Suprapubic skin (tissue), 4 donors: ENCODE measurements around the gene SS18L1.

Experiments used
- CTCF ChIP-seq, 2 donors: fragments of 200-600 bp in 1 of 2; fragments of 450-650 bp in 1 of 2; sonication (generic) in 1 of 2; IDR thresholded peaks; one replicate each; pipeline ENCODE4 v1.5.1; 2016 to 2019; ENCODE audit warnings: antibody characterized with exemption in 2 of 2, mild to moderate bottlenecking in 1 of 2, moderate library complexity in 1 of 2
- EP300 ChIP-seq: sonication (generic); formaldehyde crosslinking; IDR thresholded peaks from one replicate; pipeline ENCODE4 v1.6.1; 2017; ENCODE audit warnings: antibody characterized with exemption
- POLR2A ChIP-seq, 2 donors: fragments of 450-650 bp; IDR thresholded peaks; one replicate each; pipeline ENCODE4 v1.6.1; 2017; ENCODE audit warnings: antibody characterized with exemption in 2 of 2, mild to moderate bottlenecking in 2 of 2, moderate library complexity in 2 of 2
- POLR2AphosphoS5 ChIP-seq, 3 donors: sonication (generic); formaldehyde crosslinking; IDR thresholded peaks; one replicate each; pipeline ENCODE4 v1.6.1; 2017; ENCODE audit warnings: antibody characterized with exemption in 3 of 3

- TF ChIP-seq CTCF (IDR thresholded peaks at IDR 0.05) (no peak), POLR2AphosphoS5 (IDR thresholded peaks at IDR 0.05) (no peak), POLR2A (IDR thresholded peaks at IDR 0.05) (no peak), EP300 (no peak)
Measured at GRCh38 chr20:62151225-62151624, 7.7 kb downstream of the SS18L1 start.
